Measurements from ENCODE around the gene CACNA2D3.

CACNA2D3 gene

GRCh38 chr3:54642147-54642546 lies 519.8 kb downstream of the CACNA2D3 start:
- Mint-ChIP-seq H3K36me3 (ENCODE audit: low read depth) (no peaks in the 10 kb centered on the region), H3K9me3 (no peaks in the 10 kb centered on the region), H3K4me1 (ENCODE audit: low read depth) (no peaks in the 10 kb centered on the region), H3K27ac (no peak overlapping the region), H3K27me3 (ENCODE audit: low read depth) (peaks cover 27% of the 10 kb centered on the region), H3K4me3 (no peak overlapping the region)
- DNase-seq (ENCODE audit: low spot score) = no peak

- H3K27me3 Mint-ChIP-seq (ENCODE audit: low read depth) = no peaks in the 10 kb centered on the region
- no peaks in the 10 kb centered on the region for H3K4me1 Mint-ChIP-seq (ENCODE audit: low read depth)
Measured at GRCh38 chr3:54647721-54648120, 525.4 kb downstream of the CACNA2D3 start.

DNA sequence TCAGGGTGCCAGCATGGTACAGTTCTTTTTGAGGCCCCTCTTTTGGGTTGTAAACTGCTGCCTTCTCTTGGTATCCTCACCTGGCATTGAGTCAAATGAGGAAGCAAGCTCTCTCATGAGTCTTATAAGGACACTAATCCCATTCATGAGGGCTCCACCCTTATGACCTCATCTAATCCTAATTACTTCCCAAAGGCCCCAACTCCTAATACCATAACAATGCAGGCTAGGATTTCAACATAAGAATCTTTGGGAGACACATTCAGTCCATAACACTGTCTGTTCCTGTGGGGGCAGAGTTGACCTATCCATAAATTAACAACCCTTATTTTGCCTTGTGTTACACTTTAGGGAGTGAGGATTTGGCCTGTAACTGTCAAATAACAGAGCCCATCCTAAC lies 527.2 kb downstream of the CACNA2D3 start:
- no peaks in the 10 kb centered on the region for H3K36me3 Mint-ChIP-seq (ENCODE audit: low read depth)
- no peak overlapping the region for H3K27ac Mint-ChIP-seq
- H3K9me3 Mint-ChIP-seq = peaks cover 4% of the 10 kb centered on the region
- no peak overlapping the region for H3K4me3 Mint-ChIP-seq
- H3K4me1 Mint-ChIP-seq (ENCODE audit: low read depth) = no peaks in the 10 kb centered on the region
- no peak for DNase-seq (ENCODE audit: low spot score)
- no peaks in the 10 kb centered on the region for H3K27me3 Mint-ChIP-seq (ENCODE audit: low read depth)

More at GRCh38 chr3:54647721-54648120, 525.4 kb downstream of the CACNA2D3 start:
- H3K36me3 Mint-ChIP-seq (ENCODE audit: low read depth) = no peaks in the 10 kb centered on the region
- DNase-seq (ENCODE audit: low spot score) = no peak
- H3K9me3 Mint-ChIP-seq = no peaks in the 10 kb centered on the region
- H3K4me3 Mint-ChIP-seq = no peak overlapping the region
- no peak overlapping the region for H3K27ac Mint-ChIP-seq

DNA sequence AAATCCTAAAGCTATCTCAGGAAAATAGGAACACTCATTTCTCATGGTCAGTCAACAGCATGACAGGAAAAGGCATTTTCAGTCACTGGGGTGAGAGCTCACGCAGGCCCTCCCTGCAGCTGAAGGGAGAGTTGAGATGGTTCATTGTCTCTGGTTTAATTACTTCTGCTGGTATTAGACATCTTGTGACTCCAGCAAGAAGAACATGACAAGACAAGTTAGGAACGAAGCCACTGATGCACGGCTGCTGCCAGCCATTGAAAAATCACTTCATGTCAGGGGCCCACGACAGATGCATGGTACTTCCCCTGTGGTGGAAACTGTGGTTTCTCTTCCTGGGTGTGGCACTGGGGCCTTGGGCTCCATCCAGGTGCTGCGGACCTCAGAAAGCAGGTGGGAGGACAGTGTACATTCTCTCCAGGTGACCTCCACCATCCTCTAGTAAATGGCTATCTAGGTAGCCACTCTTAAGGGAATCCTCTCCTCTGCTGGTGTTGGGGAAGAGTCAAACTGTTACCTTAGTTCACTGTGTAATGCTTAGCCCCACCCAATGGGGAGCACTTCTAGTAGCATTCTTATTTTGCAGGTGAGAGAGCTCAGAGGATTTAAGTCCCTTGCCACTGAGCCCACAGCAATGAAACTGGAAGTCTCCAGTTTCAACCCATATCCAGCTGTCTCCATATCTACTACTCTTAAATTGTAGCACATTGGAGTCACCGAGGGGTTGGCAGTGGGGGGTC lies 531.3 kb downstream of the CACNA2D3 start:
- no peak for DNase-seq (ENCODE audit: low spot score)

GRCh38 chr3:54654776-54655175 lies 532.4 kb downstream of the CACNA2D3 start:
- H3K9me3 Mint-ChIP-seq = peaks cover 4% of the 10 kb centered on the region
- H3K27ac Mint-ChIP-seq = no peak overlapping the region
- no peaks in the 10 kb centered on the region for H3K4me1 Mint-ChIP-seq (ENCODE audit: low read depth)
- no peaks in the 10 kb centered on the region for H3K27me3 Mint-ChIP-seq (ENCODE audit: low read depth)
- no peak for DNase-seq (ENCODE audit: low spot score)
- no peak overlapping the region for H3K4me3 Mint-ChIP-seq
- no peaks in the 10 kb centered on the region for H3K36me3 Mint-ChIP-seq (ENCODE audit: low read depth)

More for the DNA sequence above, 531.3 kb downstream of the CACNA2D3 start:
- Mint-ChIP-seq H3K9me3 (peaks cover 4% of the 10 kb centered on the region), H3K4me1 (ENCODE audit: low read depth) (no peaks in the 10 kb centered on the region), H3K36me3 (ENCODE audit: low read depth) (no peaks in the 10 kb centered on the region), H3K4me3 (no peak overlapping the region), H3K27me3 (ENCODE audit: low read depth) (no peaks in the 10 kb centered on the region), H3K27ac (no peak overlapping the region)

DNA sequence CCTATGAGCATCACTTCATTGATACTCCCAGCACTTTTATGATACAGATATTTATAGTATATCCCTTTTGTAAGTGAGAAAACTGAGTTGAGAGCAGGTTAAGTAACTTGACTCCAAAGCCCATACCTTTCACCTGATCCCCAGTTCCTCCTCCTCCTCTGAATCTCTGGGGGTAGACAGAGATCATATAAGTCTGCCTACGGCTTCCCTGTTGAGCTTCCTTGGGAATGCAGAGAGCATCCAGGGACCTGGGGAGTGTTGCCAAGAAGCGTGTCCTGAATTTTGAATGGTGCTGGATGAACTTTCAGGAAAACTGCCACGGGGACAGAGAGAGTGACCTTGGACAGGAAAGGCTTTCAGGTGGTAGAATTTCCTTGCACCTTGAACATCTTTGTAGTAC lies 537.0 kb downstream of the CACNA2D3 start:
- no peaks in the 10 kb centered on the region for H3K4me1 Mint-ChIP-seq (ENCODE audit: low read depth)
- no peaks in the 10 kb centered on the region for H3K36me3 Mint-ChIP-seq (ENCODE audit: low read depth)
- H3K4me3 Mint-ChIP-seq = no peak overlapping the region
- no peak for DNase-seq (ENCODE audit: low spot score)
- no peaks in the 10 kb centered on the region for H3K27me3 Mint-ChIP-seq (ENCODE audit: low read depth)
- H3K9me3 Mint-ChIP-seq = peaks cover 2% of the 10 kb centered on the region
- H3K27ac Mint-ChIP-seq = no peak overlapping the region

DNA sequence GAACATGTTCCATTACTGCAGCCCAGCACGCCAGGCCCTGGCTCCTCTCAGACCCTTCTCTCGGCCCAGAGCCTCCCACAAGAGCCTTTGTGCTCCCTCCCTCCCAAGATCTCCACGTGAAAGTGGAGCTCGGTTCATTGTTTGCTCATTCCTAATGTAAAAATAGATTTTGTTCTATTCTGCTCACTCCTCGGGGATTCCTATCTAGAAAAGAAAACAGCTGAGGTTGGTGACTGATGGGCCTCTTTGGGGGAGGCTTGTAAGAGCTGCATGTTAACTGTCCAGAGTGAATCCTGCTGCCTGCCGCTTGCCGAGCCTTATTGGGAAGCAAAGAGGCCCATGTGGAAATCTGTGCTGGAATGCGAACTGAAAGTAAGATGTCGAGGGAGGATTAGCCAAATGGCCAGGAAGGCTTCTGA lies 538.4 kb downstream of the CACNA2D3 start:
- Mint-ChIP-seq H3K36me3 (ENCODE audit: low read depth) (no peaks in the 10 kb centered on the region), H3K27me3 (ENCODE audit: low read depth) (no peaks in the 10 kb centered on the region), H3K4me3 (no peak overlapping the region), H3K4me1 (ENCODE audit: low read depth) (no peaks in the 10 kb centered on the region), H3K27ac (no peak overlapping the region), H3K9me3 (no peaks in the 10 kb centered on the region)
- no peak for DNase-seq (ENCODE audit: low spot score)

DNA sequence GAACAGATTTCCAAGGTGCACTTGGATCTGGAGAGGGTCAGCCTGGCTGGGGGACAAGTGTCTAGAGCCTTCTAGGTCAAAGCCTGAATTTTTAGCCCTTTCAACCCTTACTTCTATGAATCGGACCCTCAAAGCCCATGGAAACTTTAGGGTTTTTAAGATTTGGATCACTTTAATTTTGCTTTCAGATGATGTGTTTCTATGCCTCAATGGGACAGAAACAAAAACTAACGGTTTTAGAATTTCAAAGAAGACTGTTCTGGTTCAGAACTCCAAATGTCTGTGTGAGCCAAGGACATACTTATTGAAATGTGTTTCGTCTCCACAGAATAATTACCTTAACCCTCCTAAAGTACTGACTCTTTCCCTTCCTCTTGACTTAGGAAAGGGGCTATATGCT lies 538.8 kb downstream of the CACNA2D3 start:
- Mint-ChIP-seq H3K27ac (no peak overlapping the region), H3K9me3 (no peaks in the 10 kb centered on the region), H3K4me3 (no peak overlapping the region), H3K36me3 (ENCODE audit: low read depth) (no peaks in the 10 kb centered on the region), H3K4me1 (ENCODE audit: low read depth) (no peaks in the 10 kb centered on the region), H3K27me3 (ENCODE audit: low read depth) (no peaks in the 10 kb centered on the region)
- DNase-seq (ENCODE audit: low spot score) = no peak

DNA sequence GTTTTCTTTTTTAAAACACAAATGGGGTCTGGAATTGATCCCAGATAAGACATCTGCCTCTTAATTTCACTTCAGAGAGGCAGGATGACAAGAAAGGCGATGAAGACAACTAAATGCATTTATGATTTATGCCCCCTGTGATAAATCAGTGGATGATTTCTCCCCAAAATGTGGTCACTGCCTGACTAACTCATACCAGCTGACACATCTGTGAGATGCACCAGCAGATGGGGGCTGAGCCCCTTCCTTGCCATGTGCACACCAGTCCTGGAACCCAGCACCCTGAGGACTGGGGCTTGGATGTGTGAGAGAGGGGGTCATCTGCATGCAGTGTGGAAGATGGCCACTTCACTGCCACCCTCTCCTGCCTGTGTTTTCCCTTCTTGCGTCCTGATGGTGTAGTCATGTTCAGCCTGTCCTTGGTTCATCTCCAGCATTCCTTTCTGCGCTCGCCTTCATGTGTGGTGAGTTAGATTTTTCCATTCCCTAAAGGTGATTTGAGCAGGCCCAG lies 541.2 kb downstream of the CACNA2D3 start:
- DNase-seq (ENCODE audit: low spot score) = no peak
- Mint-ChIP-seq H3K36me3 (ENCODE audit: low read depth) (no peaks in the 10 kb centered on the region), H3K9me3 (no peaks in the 10 kb centered on the region), H3K4me1 (ENCODE audit: low read depth) (no peaks in the 10 kb centered on the region), H3K4me3 (no peak overlapping the region), H3K27me3 (ENCODE audit: low read depth) (no peaks in the 10 kb centered on the region), H3K27ac (no peak overlapping the region)

DNA sequence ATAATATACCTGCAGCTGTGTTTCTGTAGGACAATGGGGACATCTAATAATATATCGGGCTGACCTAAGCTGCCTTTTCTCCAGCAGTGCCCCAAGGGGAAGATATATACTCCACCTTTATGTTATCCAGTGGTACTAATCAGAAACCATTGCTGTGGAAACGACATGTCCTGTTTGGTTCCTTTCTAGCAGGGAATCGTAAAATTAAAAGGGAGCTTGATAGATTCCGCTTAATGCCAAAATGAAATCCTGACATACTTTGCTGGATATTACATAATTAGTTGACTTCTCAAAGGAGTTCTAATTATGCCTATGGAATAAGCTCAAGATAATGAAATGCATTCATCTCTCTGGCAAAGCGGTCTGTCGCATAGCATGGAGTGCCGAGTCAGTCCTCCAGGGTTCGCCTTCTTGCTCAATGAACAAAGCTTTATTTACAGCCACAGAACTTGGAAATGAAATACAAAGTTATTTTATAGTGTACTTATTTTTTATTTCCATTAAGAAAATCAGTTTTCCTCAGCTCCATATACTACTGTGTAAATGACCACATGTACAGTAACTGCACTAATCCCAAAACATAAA lies 542.8 kb downstream of the CACNA2D3 start:
- no peak overlapping the region for H3K4me3 Mint-ChIP-seq
- H3K9me3 Mint-ChIP-seq = no peaks in the 10 kb centered on the region
- no peak overlapping the region for H3K27ac Mint-ChIP-seq
- no peaks in the 10 kb centered on the region for H3K36me3 Mint-ChIP-seq (ENCODE audit: low read depth)
- no peaks in the 10 kb centered on the region for H3K27me3 Mint-ChIP-seq (ENCODE audit: low read depth)
- no peak for DNase-seq (ENCODE audit: low spot score)
- no peaks in the 10 kb centered on the region for H3K4me1 Mint-ChIP-seq (ENCODE audit: low read depth)

DNA sequence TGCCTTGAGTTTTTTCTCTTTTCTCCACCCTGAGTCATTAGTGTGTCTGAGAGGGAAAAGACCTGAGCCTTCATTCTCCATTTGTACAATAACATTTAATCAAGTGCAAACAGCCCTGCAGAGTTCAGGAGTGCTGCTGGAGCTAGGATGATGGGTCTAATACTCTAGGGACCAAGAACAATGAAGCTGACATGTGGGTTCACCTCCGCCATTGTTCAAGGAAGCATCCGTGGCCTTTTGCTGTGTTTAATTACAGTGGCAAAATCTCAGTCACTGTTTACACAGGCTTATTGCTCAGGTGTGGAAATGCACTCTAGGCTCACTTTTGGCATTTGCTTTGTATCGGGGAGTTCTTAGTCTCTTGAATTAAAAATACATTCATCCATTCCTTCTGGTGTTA lies 545.9 kb downstream of the CACNA2D3 start:
- H3K27me3 Mint-ChIP-seq (ENCODE audit: low read depth) = no peaks in the 10 kb centered on the region
- H3K4me3 Mint-ChIP-seq = no peak overlapping the region

DNA sequence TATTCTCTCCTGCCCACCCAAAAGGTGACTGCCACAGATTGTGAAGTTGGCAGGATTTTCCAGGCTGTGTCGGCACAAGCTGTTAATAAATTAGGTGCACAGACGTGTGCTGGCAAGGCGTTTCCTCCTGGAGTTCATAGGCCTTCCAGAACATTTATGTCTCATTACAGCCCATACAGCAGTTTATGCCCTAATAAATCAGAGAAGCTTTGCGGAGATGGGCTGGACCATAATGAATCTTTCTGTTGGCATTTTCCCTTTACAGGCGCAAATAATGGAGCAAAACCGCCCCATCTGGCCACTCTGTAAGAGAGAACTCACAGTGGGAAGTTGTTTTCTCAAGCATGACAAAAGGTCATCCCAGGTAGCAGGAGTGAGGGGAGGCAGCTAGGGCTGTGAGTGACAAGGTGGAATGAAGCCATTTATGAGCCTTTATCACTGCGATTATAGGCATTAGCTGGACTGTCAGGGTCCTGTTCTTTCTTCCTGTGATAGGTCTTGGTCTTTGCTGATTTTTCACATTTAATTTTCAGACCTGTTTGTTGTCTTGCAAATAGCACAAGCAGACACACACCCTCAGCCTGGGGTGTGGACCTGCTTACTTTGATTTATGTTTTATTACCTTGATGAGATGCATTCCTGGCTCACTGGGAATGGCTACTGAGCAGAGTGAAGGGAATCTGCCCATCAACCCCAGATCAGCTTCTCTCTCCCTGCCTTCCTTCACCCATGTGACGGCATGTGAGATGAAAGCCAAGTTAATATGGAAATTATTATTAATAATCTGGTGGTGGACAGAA lies 548.0 kb downstream of the CACNA2D3 start:
- Mint-ChIP-seq H3K27ac (no peak overlapping the region), H3K27me3 (ENCODE audit: low read depth) (no peaks in the 10 kb centered on the region), H3K9me3 (no peaks in the 10 kb centered on the region), H3K4me3 (no peak overlapping the region), H3K36me3 (ENCODE audit: low read depth) (no peaks in the 10 kb centered on the region), H3K4me1 (ENCODE audit: low read depth) (no peaks in the 10 kb centered on the region)
- no peak for DNase-seq (ENCODE audit: low spot score)

More for the DNA sequence above, 545.9 kb downstream of the CACNA2D3 start:
- no peaks in the 10 kb centered on the region for H3K9me3 Mint-ChIP-seq
- no peak overlapping the region for H3K27ac Mint-ChIP-seq
- DNase-seq (ENCODE audit: low spot score) = no peak
- no peaks in the 10 kb centered on the region for H3K36me3 Mint-ChIP-seq (ENCODE audit: low read depth)
- H3K4me1 Mint-ChIP-seq (ENCODE audit: low read depth) = no peaks in the 10 kb centered on the region

GRCh38 chr3:54671511-54671910 lies 549.2 kb downstream of the CACNA2D3 start:
- no peak overlapping the region for H3K27ac Mint-ChIP-seq
- H3K27me3 Mint-ChIP-seq (ENCODE audit: low read depth) = no peaks in the 10 kb centered on the region
- no peaks in the 10 kb centered on the region for H3K4me1 Mint-ChIP-seq (ENCODE audit: low read depth)
- no peaks in the 10 kb centered on the region for H3K9me3 Mint-ChIP-seq
- no peaks in the 10 kb centered on the region for H3K36me3 Mint-ChIP-seq (ENCODE audit: low read depth)
- H3K4me3 Mint-ChIP-seq = no peak overlapping the region
- no peak for DNase-seq (ENCODE audit: low spot score)

GRCh38 chr3:54676087-54676486 lies 553.7 kb downstream of the CACNA2D3 start:
- DNase-seq (ENCODE audit: low spot score) = no peak
- no peak overlapping the region for H3K4me3 Mint-ChIP-seq
- no peaks in the 10 kb centered on the region for H3K9me3 Mint-ChIP-seq
- no peak overlapping the region for H3K27ac Mint-ChIP-seq
- H3K4me1 Mint-ChIP-seq (ENCODE audit: low read depth) = no peaks in the 10 kb centered on the region
- H3K27me3 Mint-ChIP-seq (ENCODE audit: low read depth) = no peaks in the 10 kb centered on the region
- H3K36me3 Mint-ChIP-seq (ENCODE audit: low read depth) = no peaks in the 10 kb centered on the region
